ENCODE results near the gene GPRASP3. TPM values are rescaled to one million over a fixed set of nuclear protein-coding genes. Genes with fewer than 3 reads are reported as not detected.

The GPRASP3 gene
- total and polyA plus RNA-seq, 2 donors (not counting 3 experiments of a cell fraction or from before 2014, with no cell fraction given), result 4.0 to 7.2 TPM

- no peak for DNase-seq (ENCODE audit: low read depth, low spot score)
- POLR2A ChIA-PET, result no interaction called here
- intact Hi-C loops (cut with micrococcal nuclease), result loop anchor here (5.0 kb wide), 3 partner anchors 48 to 118 kb away; partner anchors contain the start of gene ARMCX5
Measured at GRCh38 chrX:102714994-102715393, 5.5 kb upstream of the GPRASP3 start.

More at GRCh38 chrX:102714994-102715393, 5.5 kb upstream of the GPRASP3 start:
- peaks cover 0 to 3% of the 10 kb centered on the region in 2 experiments for H3K27me3 ChIP-seq (ENCODE audit: control insufficient read depth in 2 of 2, insufficient read depth in 2 of 2, low read length in 2 of 2)
- H2AFZ ChIP-seq (ENCODE audit: low read depth, low read length), result no peak overlapping the region
- H3K4me3 ChIP-seq (replicated peaks in 1 of 3; ENCODE audit: insufficient read depth in 1 of 3, low read depth in 1 of 3, low read length in 3 of 3), result no peak overlapping the region
- no peak overlapping the region for H3K4me2 ChIP-seq (ENCODE audit: insufficient read depth, low read length)
- no peaks in the 10 kb centered on the region for H3K79me2 ChIP-seq (ENCODE audit: control insufficient read depth, insufficient read depth, low read length)
- no TSS peak for BruUV-seq (replicated peaks)
- TF ChIP-seq FOS (IDR thresholded peaks at IDR 0.05; ENCODE audit: borderline replicate concordance, insufficient read depth, low read length) (no peak), GATA2 (IDR thresholded peaks at IDR 0.05; ENCODE audit: insufficient read depth, insufficient read length, low read depth, low read length) (no peak), MYC (IDR thresholded peaks at IDR 0.05; ENCODE audit: low read depth, low read length) (no peak), CTCF (IDR thresholded peaks at IDR 0.05; ENCODE audit: extremely low read depth in 1 of 2, insufficient read depth in 1 of 2, low read depth in 1 of 2, low read length in 2 of 2) (no peak), POLR2A (IDR thresholded peaks at IDR 0.05; ENCODE audit: low read depth, low read length) (no peak), POLR2AphosphoS5 (IDR thresholded peaks at IDR 0.05; ENCODE audit: insufficient read depth, low read depth, low read length) (no peak), JUN (IDR thresholded peaks at IDR 0.05; ENCODE audit: borderline replicate concordance, insufficient read depth, insufficient read length, low read depth) (no peak), EZH2 (IDR thresholded peaks at IDR 0.05; ENCODE audit: borderline replicate concordance, low read depth, low read length, severe bottlenecking) (no peak), MAX (IDR thresholded peaks at IDR 0.05; ENCODE audit: insufficient read depth, insufficient read length) (no peak)
- dilution Hi-C loops (cut with MboI; ENCODE audit: extremely low pct_ligation_motif_present, low sequenced_read_pairs), result no loop called here
- no peaks in the 10 kb centered on the region for H3K4me1 ChIP-seq (ENCODE audit: control insufficient read depth, extremely low read depth, insufficient read depth, low read length)
- no peak overlapping the region for H3K9ac ChIP-seq (replicated peaks; ENCODE audit: extremely low read depth, insufficient read depth, low read length)
- H4K20me1 ChIP-seq (replicated peaks; ENCODE audit: control insufficient read depth, extremely low read depth, insufficient read depth, low read length), result no peaks in the 10 kb centered on the region
- H3K36me3 ChIP-seq (ENCODE audit: control insufficient read depth in 2 of 2, extremely low read depth in 1 of 2, insufficient read depth in 2 of 2, low read length in 2 of 2), result no peaks in the 10 kb centered on the region
- no peaks in the 10 kb centered on the region for H3K9me3 ChIP-seq (replicated peaks; ENCODE audit: control insufficient read depth, insufficient read depth, low read length)
- FAIRE-seq, result no peak
- H3K9me1 ChIP-seq (replicated peaks; ENCODE audit: control insufficient read depth, extremely low read depth, insufficient read depth, low read length), result no peaks in the 10 kb centered on the region
- H3K27ac ChIP-seq (ENCODE audit: insufficient read depth, low read depth, low read length), result no peak overlapping the region
- CTCF ChIA-PET, result no interaction called here
